Hepatocyte (in vitro differentiated cells): ENCODE data around the gene MYL11. TPM values are rescaled to one million over a fixed set of nuclear protein-coding genes. Genes with fewer than 3 reads are reported as not detected.

Experiments used
- DNase-seq: peaks from one replicate; pipeline ENCODE4 v3.0.0-alpha.2; 2016; ENCODE audit warnings: low spot score
- H2AFZ ChIP-seq: fragments of 200-600 bp; sonication (generic); 2 replicates; pipeline ENCODE4 v1.6.0; 2016; ENCODE audit warnings: antibody characterized with exemption, mild to moderate bottlenecking
- H3K27ac ChIP-seq: fragments of 200-600 bp; sonication (generic); 2 replicates; pipeline ENCODE4 v1.5.1; 2016; ENCODE audit warnings: mild to moderate bottlenecking
- H3K27me3 ChIP-seq: fragments of 200-600 bp; sonication (generic); 2 replicates; pipeline ENCODE4 v1.6.1; 2016
- H3K36me3 ChIP-seq: fragments of 200-600 bp; sonication (generic); replicated peaks from 2 replicates; pipeline ENCODE4 v1.5.1; 2016; ENCODE audit warnings: low read depth; ENCODE audit not compliant: insufficient read depth
- H3K4me1 ChIP-seq: fragments of 200-600 bp; sonication (generic); 2 replicates; pipeline ENCODE4 v1.5.1; 2016; ENCODE audit warnings: mild to moderate bottlenecking, moderate library complexity; ENCODE audit not compliant: insufficient read depth
- H3K4me2 ChIP-seq: fragments of 200-600 bp; sonication (generic); 2 replicates; pipeline ENCODE4 v1.6.0; 2016
- H3K4me3 ChIP-seq: fragments of 200-600 bp; sonication (generic); 2 replicates; pipeline ENCODE4 v1.5.1; 2016; ENCODE audit warnings: mild to moderate bottlenecking
- H3K79me2 ChIP-seq: fragments of 200-600 bp; sonication (generic); 2 replicates; pipeline ENCODE4 v1.6.0; 2017; ENCODE audit warnings: mild to moderate bottlenecking
- H3K9me2 ChIP-seq: fragments of 200-600 bp; sonication (generic); replicated peaks from 2 replicates; pipeline ENCODE4 v1.6.0; 2017; ENCODE audit warnings: mild to moderate bottlenecking; ENCODE audit not compliant: insufficient read depth
- H3K9me3 ChIP-seq: fragments of 200-600 bp; sonication (generic); 2 replicates; pipeline ENCODE4 v1.5.1; 2016; ENCODE audit warnings: low read depth, mild to moderate bottlenecking
- H4K20me1 ChIP-seq: fragments of 200-600 bp; sonication (generic); 2 replicates; pipeline ENCODE4 v1.6.0; 2016; ENCODE audit warnings: mild to moderate bottlenecking; ENCODE audit not compliant: insufficient read depth, poor library complexity, severe bottlenecking
- EZH2 ChIP-seq: fragments of 200-600 bp; sonication (generic); IDR thresholded peaks from 2 replicates; pipeline ENCODE4 v1.6.1; 2016; ENCODE audit warnings: antibody characterized with exemption, mild to moderate bottlenecking, borderline replicate concordance
- EZH2phosphoT487 ChIP-seq: fragments of 200-600 bp; sonication (generic); IDR thresholded peaks from one replicate; pipeline ENCODE4 v1.6.1; 2018; ENCODE audit warnings: antibody characterized with exemption, mild to moderate bottlenecking, low read depth, moderate library complexity; ENCODE audit not compliant: unreplicated experiment, severe bottlenecking
- WGBS: methylation state at CpG from one replicate; pipeline ENCODE4 v1.1.6; 2016; ENCODE audit warnings: low lambda C conversion rate; ENCODE audit errors: missing lambda C conversion rate; 5-methylcytosine and 5-hydroxymethylcytosine counted together
- polyA plus RNA-seq: library from polyadenylated mRNA; unstranded; fragments of >200 nt; fragmentation: Nextera tagmentation; extraction: Ambion mirVana; gene quantifications from 2 replicates; pipeline ENCODE4 v1.2.1, GENCODE V29; 2016
- total RNA-seq: library from RNA; depleted of rRNA; stranded (reverse); fragments of >200 nt; gene quantifications from 2 replicates; pipeline ENCODE4 v1.2.3, GENCODE V29; 2014
- TF ChIP-seq, protein P1 (sequence below): fragments of 200-600 bp; sonication (generic); IDR thresholded peaks from 2 replicates; pipeline ENCODE4 v1.5.1; 2016; ENCODE audit warnings: antibody characterized with exemption, mild to moderate bottlenecking; ENCODE audit not compliant: poor library complexity

MYL11 gene
- total and polyA plus RNA-seq, 2 experiments from 2014 or later: 2.2 to 4.0 TPM

DNA sequence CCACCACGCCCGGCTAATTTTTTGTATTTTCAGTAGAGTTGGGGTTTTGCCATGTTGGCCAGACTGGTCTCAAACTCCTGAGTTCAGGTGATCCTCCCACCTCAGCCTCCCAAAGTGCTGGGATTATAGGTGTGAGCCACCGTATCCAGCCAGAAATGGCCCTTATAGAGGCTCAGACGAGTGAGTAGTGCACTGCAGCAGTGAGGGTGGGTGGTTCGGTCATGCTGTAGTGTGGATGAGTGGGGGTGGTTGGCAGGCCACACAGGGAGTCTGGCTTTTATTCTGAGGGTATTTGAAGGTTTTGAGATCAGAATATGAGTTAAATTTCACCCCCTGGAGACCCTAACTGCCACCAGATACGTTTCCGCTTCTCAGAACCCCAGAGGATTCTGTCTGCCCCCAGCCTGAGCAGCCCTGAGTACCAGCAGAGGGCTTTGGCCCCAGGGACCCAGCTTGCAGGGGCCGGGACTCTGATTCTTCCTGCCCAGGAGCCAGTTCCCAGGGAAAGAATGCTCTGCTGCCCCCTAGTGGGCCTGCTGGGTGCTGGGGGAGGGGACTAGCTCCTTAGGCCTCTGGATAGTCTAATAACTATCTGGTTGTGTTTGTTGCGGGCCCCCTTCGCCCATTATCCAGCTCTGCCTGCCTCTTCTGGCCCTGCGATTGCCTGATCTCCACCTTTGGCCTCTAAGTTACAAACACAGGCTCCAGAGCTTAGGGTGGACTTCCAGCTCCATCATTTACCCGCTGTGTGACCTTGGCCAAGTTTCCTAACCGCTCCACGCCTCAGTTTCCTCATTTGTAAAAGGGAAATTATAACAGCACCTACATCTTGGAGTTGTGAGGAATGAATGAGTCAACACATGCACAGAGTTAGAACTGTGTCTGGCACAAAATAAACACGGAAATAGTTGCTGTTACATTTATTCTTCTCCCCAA is 34.8 kb downstream of the MYL11 start:
- peak overlapping the region; percentile 96 for H3K4me2 ChIP-seq
- H3K9me3 ChIP-seq: no peaks in the 10 kb centered on the region
- DNase-seq: peak; percentile 93
- TF ChIP-seq EZH2 (no peak), EZH2phosphoT487 (no peak)
- TF ChIP-seq, protein P1, sequence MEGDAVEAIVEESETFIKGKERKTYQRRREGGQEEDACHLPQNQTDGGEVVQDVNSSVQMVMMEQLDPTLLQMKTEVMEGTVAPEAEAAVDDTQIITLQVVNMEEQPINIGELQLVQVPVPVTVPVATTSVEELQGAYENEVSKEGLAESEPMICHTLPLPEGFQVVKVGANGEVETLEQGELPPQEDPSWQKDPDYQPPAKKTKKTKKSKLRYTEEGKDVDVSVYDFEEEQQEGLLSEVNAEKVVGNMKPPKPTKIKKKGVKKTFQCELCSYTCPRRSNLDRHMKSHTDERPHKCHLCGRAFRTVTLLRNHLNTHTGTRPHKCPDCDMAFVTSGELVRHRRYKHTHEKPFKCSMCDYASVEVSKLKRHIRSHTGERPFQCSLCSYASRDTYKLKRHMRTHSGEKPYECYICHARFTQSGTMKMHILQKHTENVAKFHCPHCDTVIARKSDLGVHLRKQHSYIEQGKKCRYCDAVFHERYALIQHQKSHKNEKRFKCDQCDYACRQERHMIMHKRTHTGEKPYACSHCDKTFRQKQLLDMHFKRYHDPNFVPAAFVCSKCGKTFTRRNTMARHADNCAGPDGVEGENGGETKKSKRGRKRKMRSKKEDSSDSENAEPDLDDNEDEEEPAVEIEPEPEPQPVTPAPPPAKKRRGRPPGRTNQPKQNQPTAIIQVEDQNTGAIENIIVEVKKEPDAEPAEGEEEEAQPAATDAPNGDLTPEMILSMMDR: peak; percentile 95
- no peaks in the 10 kb centered on the region for H3K36me3 ChIP-seq
- H3K4me1 ChIP-seq: peaks cover 12% of the 10 kb centered on the region
- H2AFZ ChIP-seq: no peak overlapping the region
- H3K4me3 ChIP-seq: no peak overlapping the region
- peak overlapping the region; percentile 28 for H3K27ac ChIP-seq
- H3K9me2 ChIP-seq: no peaks in the 10 kb centered on the region
- H3K79me2 ChIP-seq: peaks cover 32% of the 10 kb centered on the region
- H4K20me1 ChIP-seq: peaks cover 3% of the 10 kb centered on the region
- H3K27me3 ChIP-seq: no peaks in the 10 kb centered on the region
- WGBS: 52% methylated on average over 15 of the region's 15 CpGs

DNA sequence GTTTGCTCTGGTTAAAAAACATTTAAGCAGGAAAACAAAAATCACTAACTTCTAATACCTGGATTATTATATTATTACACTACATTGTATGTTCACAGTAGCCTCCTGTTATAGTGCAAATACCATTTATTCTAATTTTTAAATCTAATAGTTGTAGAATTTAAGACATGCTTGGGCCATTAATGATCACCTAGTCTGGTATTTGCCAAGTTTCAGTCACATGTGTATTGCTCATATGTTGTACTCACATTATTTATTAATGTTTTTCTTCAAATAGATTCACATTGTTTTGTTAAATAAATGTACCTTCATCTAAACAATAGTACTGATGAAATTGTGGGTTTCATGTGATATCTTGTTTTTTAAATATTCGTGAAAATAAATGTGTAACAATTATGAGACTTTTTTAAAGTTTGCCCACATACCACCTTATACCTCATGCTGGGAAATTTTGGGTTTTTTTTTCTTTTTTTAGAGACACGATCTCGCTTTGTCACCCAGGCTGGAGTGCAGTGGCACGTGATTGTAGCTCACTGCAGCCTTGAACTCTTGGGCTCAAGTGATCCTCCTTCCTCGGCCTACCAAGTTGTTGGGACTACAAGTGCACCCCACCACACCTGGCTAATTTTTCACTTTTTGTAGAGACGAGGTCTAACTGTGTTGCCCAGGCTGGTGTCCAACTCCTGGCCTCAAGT is 38.7 kb downstream of the MYL11 start:
- H3K4me1 ChIP-seq: peaks cover 13% of the 10 kb centered on the region
- H3K9me2 ChIP-seq: no peaks in the 10 kb centered on the region
- WGBS: 92% methylated on average over 6 of the region's 6 CpGs
- H3K27me3 ChIP-seq: no peaks in the 10 kb centered on the region
- no peaks in the 10 kb centered on the region for H3K36me3 ChIP-seq
- no peak overlapping the region for H2AFZ ChIP-seq
- H3K79me2 ChIP-seq: peaks cover 25% of the 10 kb centered on the region
- no peak for TF ChIP-seq EZH2
- TF ChIP-seq EZH2phosphoT487: no peak
- TF ChIP-seq, protein P1: no peak
- H4K20me1 ChIP-seq: peaks cover 3% of the 10 kb centered on the region
- no peak overlapping the region for H3K27ac ChIP-seq
- no peak overlapping the region for H3K4me3 ChIP-seq
- DNase-seq: no peak
- H3K9me3 ChIP-seq: no peaks in the 10 kb centered on the region
- no peak overlapping the region for H3K4me2 ChIP-seq

DNA sequence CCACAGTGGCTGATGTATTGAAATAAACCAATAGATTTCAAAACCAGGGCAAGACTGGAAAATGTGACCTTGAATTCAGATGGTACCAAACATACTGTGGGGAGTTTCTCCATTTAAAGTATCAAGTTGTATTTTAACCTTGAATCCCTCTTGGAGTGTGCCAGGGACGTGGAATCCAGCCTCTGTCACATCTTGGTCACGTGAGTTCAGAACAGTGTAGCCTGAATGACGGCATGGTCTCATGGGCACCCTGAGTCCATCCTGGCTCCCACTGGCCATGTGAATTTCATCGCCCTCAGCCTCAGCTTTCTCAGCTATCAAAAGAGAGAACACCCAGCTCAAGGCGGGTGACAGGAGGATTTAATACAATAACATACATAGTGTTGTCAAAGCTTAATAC is 39.6 kb downstream of the MYL11 start:
- H3K4me1 ChIP-seq: peaks cover 14% of the 10 kb centered on the region
- H3K27ac ChIP-seq: no peak overlapping the region

More for the DNA sequence above, 39.6 kb downstream of the MYL11 start:
- no peak overlapping the region for H3K4me3 ChIP-seq
- H2AFZ ChIP-seq: no peak overlapping the region
- TF ChIP-seq, protein P1: no peak
- TF ChIP-seq EZH2: no peak
- TF ChIP-seq EZH2phosphoT487: no peak
- H3K9me3 ChIP-seq: no peaks in the 10 kb centered on the region
- no peaks in the 10 kb centered on the region for H3K9me2 ChIP-seq
- WGBS: 96% methylated on average over 5 of the region's 5 CpGs
- no peaks in the 10 kb centered on the region for H3K36me3 ChIP-seq
- no peak overlapping the region for H3K4me2 ChIP-seq
- no peak for DNase-seq
- peaks cover 17% of the 10 kb centered on the region for H3K79me2 ChIP-seq
- H4K20me1 ChIP-seq: peaks cover 3% of the 10 kb centered on the region
- H3K27me3 ChIP-seq: no peaks in the 10 kb centered on the region
